SK-N-SH (cell line): Measurements from ENCODE around the gene NDFIP1. TPM values are rescaled to one million over a fixed set of nuclear protein-coding genes. Genes with fewer than 3 reads are reported as not detected.

ENCODE experiments used
- CTCF ChIA-PET: fragments of 300-600, 350-600 bp; formaldehyde crosslinking; extraction: SDS; loops from one replicate; lab custom pipeline; 2021; lab: Yijun Ruan, JAX
- POLR2A ChIA-PET: fragments of 350-600 bp; sonication (Branson Sonifier 250); formaldehyde crosslinking; extraction: SDS; loops from one replicate; lab custom pipeline; 2020; ENCODE audit warnings: antibody characterized with exemption, inconsistent platforms; lab: Yijun Ruan, JAX
- DNase-seq: peaks from one replicate; pipeline ENCODE4 v3.0.0; 2012
- H2AFZ ChIP-seq: fragments of 200-600 bp; sonication (generic); 2 replicates; pipeline ENCODE4 v1.8.1; 2016; ENCODE audit warnings: antibody characterized with exemption, mild to moderate bottlenecking, low read depth
- H3F3A ChIP-seq: fragments of 200-600 bp; sonication (generic); replicated peaks from 2 replicates; pipeline ENCODE3; 2016; ENCODE audit warnings: antibody characterized with exemption, mild to moderate bottlenecking; ENCODE audit not compliant: insufficient read depth
- H3K27ac ChIP-seq, 2 experiments: fragments of 200-500 bp in 1 of 2; fragments of 200-600 bp in 1 of 2; sonication (Bioruptor generic) in 1 of 2; sonication (generic), shearing (Covaris generic) in 1 of 2; 2 replicates each; pipeline versions ENCODE4 v1.5.1 to v1.6.1; 2014 to 2016; ENCODE audit warnings: low read depth in 2 of 2, inconsistent platforms in 1 of 2, low read length in 1 of 2, mild to moderate bottlenecking in 1 of 2, mixed read lengths in 1 of 2
- H3K27me3 ChIP-seq: fragments of 200-600 bp; sonication (generic), shearing (Covaris generic); 2 replicates; pipeline ENCODE4 v1.6.1; 2016; ENCODE audit warnings: mixed run types; ENCODE audit not compliant: insufficient read depth
- H3K36me3 ChIP-seq, 2 experiments: fragments of 200-500 bp in 1 of 2; fragments of 200-600 bp in 1 of 2; sonication (Bioruptor generic) in 1 of 2; sonication (generic) in 1 of 2; replicated peaks in 1 of 2; 2 replicates each; pipeline versions ENCODE3 to v1.5.1; 2014 to 2016; ENCODE audit warnings: low read length in 1 of 2, mild to moderate bottlenecking in 1 of 2; ENCODE audit not compliant: insufficient read depth in 2 of 2, control insufficient read depth in 1 of 2
- H3K4me1 ChIP-seq, 2 experiments: fragments of 200-500 bp in 1 of 2; fragments of 200-600 bp in 1 of 2; sonication (Bioruptor generic) in 1 of 2; sonication (generic), shearing (Covaris generic) in 1 of 2; 2 replicates each; pipeline versions ENCODE4 v1.5.1 to v1.6.1; 2014 to 2016; ENCODE audit warnings: low read depth in 1 of 2, low read length in 1 of 2, mixed run types in 1 of 2; ENCODE audit not compliant: insufficient read depth in 2 of 2, control insufficient read depth in 1 of 2
- H3K4me2 ChIP-seq: fragments of 200-600 bp; sonication (generic), shearing (Covaris generic); 2 replicates; pipeline ENCODE4 v1.6.1; 2017; ENCODE audit warnings: mixed run types
- H3K4me3 ChIP-seq, 2 experiments: fragments of 200-500 bp in 1 of 2; fragments of 200-600 bp in 1 of 2; sonication (Bioruptor generic) in 1 of 2; sonication (generic), shearing (Covaris generic) in 1 of 2; 2 replicates each; pipeline versions ENCODE4 v1.5.1 to v1.8.1; 2014 to 2016; ENCODE audit warnings: low read depth in 2 of 2, inconsistent platforms in 1 of 2, low read length in 1 of 2, mild to moderate bottlenecking in 1 of 2, mixed read lengths in 1 of 2, moderate library complexity in 1 of 2
- H3K79me2 ChIP-seq: fragments of 200-600 bp; sonication (generic); 2 replicates; pipeline ENCODE4 v1.8.1; 2017; ENCODE audit warnings: mild to moderate bottlenecking; ENCODE audit not compliant: insufficient read depth
- H3K9ac ChIP-seq: fragments of 200-600 bp; sonication (generic); 2 replicates; pipeline ENCODE4 v1.6.1; 2017; ENCODE audit warnings: mixed run types
- H3K9me2 ChIP-seq: fragments of 200-600 bp; sonication (generic); 2 replicates; pipeline ENCODE4 v1.6.1; 2017; ENCODE audit warnings: mixed run types
- H3K9me3 ChIP-seq: fragments of 200-600 bp; sonication (generic); 2 replicates; pipeline ENCODE4 v1.6.1; 2017; ENCODE audit warnings: mixed run types, mild to moderate bottlenecking, moderate library complexity
- H4K20me1 ChIP-seq: fragments of 200-600 bp; sonication (generic); 2 replicates; pipeline ENCODE4 v1.6.1; 2017; ENCODE audit warnings: mild to moderate bottlenecking, mixed run types; ENCODE audit not compliant: insufficient read depth
- CTCF ChIP-seq: fragments of 200-600 bp; sonication (generic); IDR thresholded peaks from 2 replicates; pipeline ENCODE4 v1.6.1; 2017; ENCODE audit warnings: antibody characterized with exemption, mild to moderate bottlenecking, moderate library complexity
- EZH2phosphoT487 ChIP-seq: fragments of 200-600 bp; sonication (generic); IDR thresholded peaks from 2 replicates; pipeline ENCODE4 v1.6.1; 2017; ENCODE audit warnings: low read depth, mixed run types, mild to moderate bottlenecking, antibody characterized with exemption, moderate library complexity, borderline replicate concordance
- FOXM1 ChIP-seq: IDR thresholded peaks from 2 replicates; pipeline ENCODE4 v1.4.0; 2012; ENCODE audit warnings: low read depth, mild to moderate bottlenecking
- GABPA ChIP-seq: IDR thresholded peaks from 2 replicates; pipeline ENCODE4 v1.4.0; 2012; ENCODE audit warnings: low read depth, mild to moderate bottlenecking
- GATA2 ChIP-seq: sonication (generic); formaldehyde crosslinking; IDR thresholded peaks from 2 replicates; pipeline ENCODE4 v1.5.0; 2020; ENCODE audit warnings: mild to moderate bottlenecking, missing genetic modification reagents
- JUND ChIP-seq: IDR thresholded peaks from 2 replicates; pipeline ENCODE4 v1.4.0; 2012
- MAX ChIP-seq: IDR thresholded peaks from 2 replicates; pipeline ENCODE4 v1.4.0; 2012; ENCODE audit warnings: low read depth
- NFIC ChIP-seq: IDR thresholded peaks from 2 replicates; pipeline ENCODE4 v1.4.0; 2012; ENCODE audit warnings: borderline replicate concordance
- NRF1 ChIP-seq: IDR thresholded peaks from 2 replicates; pipeline ENCODE4 v1.6.1; 2012; ENCODE audit warnings: low read depth, mild to moderate bottlenecking, low read length
- POLR2AphosphoS5 ChIP-seq: IDR thresholded peaks from 2 replicates; pipeline ENCODE4 v1.6.1; 2012; ENCODE audit warnings: low read depth, low read length
- RAD21 ChIP-seq: IDR thresholded peaks from 2 replicates; pipeline ENCODE4 v1.6.1; 2012; ENCODE audit warnings: mild to moderate bottlenecking, low read length
- RXRA ChIP-seq: IDR thresholded peaks from 2 replicates; pipeline ENCODE4 v1.4.0; 2012; ENCODE audit warnings: low read depth, mild to moderate bottlenecking, borderline replicate concordance
- SMC3 ChIP-seq: IDR thresholded peaks from 2 replicates; pipeline ENCODE4 v1.6.1; 2012; ENCODE audit warnings: low read depth, low read length, improper control_type of control experiment
- TCF12 ChIP-seq: IDR thresholded peaks from 2 replicates; pipeline ENCODE4 v1.4.0; 2012
- TEAD4 ChIP-seq: IDR thresholded peaks from 2 replicates; pipeline ENCODE4 v1.4.0; 2012; ENCODE audit warnings: mild to moderate bottlenecking, borderline replicate concordance; ENCODE audit not compliant: insufficient read depth
- USF2 ChIP-seq: fragments of 150-350 bp; IDR thresholded peaks from 2 replicates; pipeline ENCODE4 v1.6.1; 2017; ENCODE audit warnings: antibody characterized with exemption, low read length, low read depth, borderline replicate concordance
- ZBTB33 ChIP-seq: IDR thresholded peaks from 2 replicates; pipeline ENCODE4 v1.4.0; 2012; ENCODE audit warnings: low read depth, borderline replicate concordance
- WGBS: methylation state at CpG from one replicate; pipeline ENCODE4 v1.1.6; 2017; ENCODE audit warnings: low lambda C conversion rate; 5-methylcytosine and 5-hydroxymethylcytosine counted together
- polyA plus RNA-seq, 3 experiments: library from polyadenylated mRNA; depleted of rRNA; stranded (reverse); fragments of >200 nt; gene quantifications; 2 replicates each; pipeline ENCODE4 v1.2.3, GENCODE V29; 2012

The NDFIP1 gene
- polyA plus RNA-seq, 1 of the 3 experiments (the other 2 are of a cell fraction) = 40.0 TPM

GRCh38 chr5:142091012-142091411 lies 17.6 kb upstream of the NDFIP1 start:
- Histone ChIP-seq H3K4me2 (no peak overlapping the region), H3K9me2 (no peaks in the 10 kb centered on the region), H3K4me3 (no peak overlapping the region), H3K27ac (no peak overlapping the region), H3K27me3 (no peaks in the 10 kb centered on the region), H4K20me1 (no peaks in the 10 kb centered on the region), H3K9me3 (no peaks in the 10 kb centered on the region), H3K9ac (no peak overlapping the region), H3K79me2 (no peaks in the 10 kb centered on the region), H3K4me1 (no peaks in the 10 kb centered on the region), H3F3A (no peaks in the 10 kb centered on the region), H3K36me3 (no peaks in the 10 kb centered on the region), H2AFZ (no peak overlapping the region)
- 33% methylated on average over 1 of the region's 1 CpG for WGBS
- ChIA-PET POLR2A (no interaction called here), CTCF (no interaction called here)
- no peak for DNase-seq
- TF ChIP-seq FOXM1 (no peak), TCF12 (no peak), JUND (no peak), NRF1 (no peak), GABPA (no peak)

- H3K9me3 ChIP-seq = no peaks in the 10 kb centered on the region
- no peaks in the 10 kb centered on the region for H3K79me2 ChIP-seq
- H3K36me3 ChIP-seq = no peaks in the 10 kb centered on the region
- H3K27me3 ChIP-seq = no peaks in the 10 kb centered on the region
- CTCF ChIA-PET = no interaction called here
- DNase-seq = no peak
- no peak overlapping the region for H3K4me2 ChIP-seq
- H3K27ac ChIP-seq = no peak overlapping the region
- H4K20me1 ChIP-seq = no peaks in the 10 kb centered on the region
- no peaks in the 10 kb centered on the region for H3K9me2 ChIP-seq
- no peak for TF ChIP-seq MAX
- TF ChIP-seq POLR2AphosphoS5 = no peak
- TF ChIP-seq CTCF = no peak
- TF ChIP-seq NFIC = no peak
- no peak for TF ChIP-seq JUND
- no peak for TF ChIP-seq TCF12
- no peak for TF ChIP-seq RAD21
- no peak for TF ChIP-seq USF2
- no peak for TF ChIP-seq EZH2phosphoT487
- TF ChIP-seq TEAD4 = no peak
- TF ChIP-seq SMC3 = no peak
- no peak for TF ChIP-seq GATA2 (CRISPR knock-in tag)
- TF ChIP-seq ZBTB33 = no peak
- TF ChIP-seq RXRA = no peak
- H3K4me1 ChIP-seq = no peaks in the 10 kb centered on the region
- no peak overlapping the region for H2AFZ ChIP-seq
- no peak overlapping the region for H3K4me3 ChIP-seq
- H3F3A ChIP-seq = no peaks in the 10 kb centered on the region
- POLR2A ChIA-PET = no interaction called here
- H3K9ac ChIP-seq = no peak overlapping the region
- 32% methylated on average over 2 of the region's 2 CpGs for WGBS
These were observed 16.7 kb upstream of the NDFIP1 start for GRCh38 chr5:142091922-142092321.
